Measurements from ENCODE around the gene C4orf17.
"Not testable (repeated sequence)": the region's sequence is repeated elsewhere in the genome, so short reads cannot be mapped to it uniquely, and the experiment has no call there.

Gene C4orf17

GRCh38 chr4:99510721-99511120 is at the start of gene C4orf17:
TSS of gene C4orf17 (plus strand) at chr4:99511021. CDS start at chr4:99513082, 2,061 bp downstream.
- FAIRE-seq (no peak), DNase-seq (ENCODE audit: insufficient read length, low spot score) (no peak)

- FAIRE-seq (no peak), DNase-seq (ENCODE audit: insufficient read length, low spot score) (no peak)
Observed at GRCh38 chr4:99461623-99462401, 49.0 kb upstream of the C4orf17 start.

- FAIRE-seq: peak; percentile 95
- DNase-seq (ENCODE audit: insufficient read length, low spot score): peak; percentile 36
Observed at GRCh38 chr4:99462875-99463464, 47.9 kb upstream of the C4orf17 start.

- FAIRE-seq: no peak
- no peak for DNase-seq (ENCODE audit: insufficient read length, low spot score)
Observed at GRCh38 chr4:99463566-99463965, 47.3 kb upstream of the C4orf17 start.

- FAIRE-seq: no peak
- DNase-seq (ENCODE audit: insufficient read length, low spot score): no peak
Observed at GRCh38 chr4:99467887-99468286, 42.9 kb upstream of the C4orf17 start.

GRCh38 chr4:99468889-99469288 is 41.9 kb upstream of the C4orf17 start:
- DNase-seq (ENCODE audit: insufficient read length, low spot score) (no peak), FAIRE-seq (no peak)

- FAIRE-seq: no peak
- no peak for DNase-seq (ENCODE audit: insufficient read length, low spot score)
Observed at GRCh38 chr4:99471349-99471748, 39.5 kb upstream of the C4orf17 start.

- FAIRE-seq: no peak
- DNase-seq (ENCODE audit: insufficient read length, low spot score): no peak
Observed at GRCh38 chr4:99471896-99472295, 38.9 kb upstream of the C4orf17 start.

- no peak for DNase-seq (ENCODE audit: insufficient read length, low spot score)
- FAIRE-seq: no peak
Observed at GRCh38 chr4:99473131-99473530, 37.7 kb upstream of the C4orf17 start.

- FAIRE-seq (no peak), DNase-seq (ENCODE audit: insufficient read length, low spot score) (no peak)
Observed at GRCh38 chr4:99483636-99484035, 27.2 kb upstream of the C4orf17 start.

GRCh38 chr4:99485212-99485611 is 25.6 kb upstream of the C4orf17 start:
- FAIRE-seq: no peak
- DNase-seq (ENCODE audit: insufficient read length, low spot score): no peak

GRCh38 chr4:99486648-99487047 is 24.2 kb upstream of the C4orf17 start:
- not testable (repeated sequence) for DNase-seq (ENCODE audit: insufficient read length, low spot score); FAIRE-seq

GRCh38 chr4:99490286-99490685 is 20.5 kb upstream of the C4orf17 start:
- DNase-seq (ENCODE audit: insufficient read length, low spot score) (no peak), FAIRE-seq (no peak)

- DNase-seq (ENCODE audit: insufficient read length, low spot score): no peak
- no peak for FAIRE-seq
Observed at GRCh38 chr4:99504804-99505502, 5.9 kb upstream of the C4orf17 start.

- no peak for FAIRE-seq
Observed at GRCh38 chr4:99506781-99507180, 4.0 kb upstream of the C4orf17 start.

GRCh38 chr4:99507349-99507748 is 3.5 kb upstream of the C4orf17 start:
- no peak for DNase-seq (ENCODE audit: insufficient read length, low spot score)
- no peak for FAIRE-seq

More at GRCh38 chr4:99506781-99507180, 4.0 kb upstream of the C4orf17 start:
- DNase-seq (ENCODE audit: insufficient read length, low spot score): no peak

- FAIRE-seq (no peak), DNase-seq (ENCODE audit: insufficient read length, low spot score) (no peak)
Observed at GRCh38 chr4:99507762-99508161, 3.1 kb upstream of the C4orf17 start.

- DNase-seq (ENCODE audit: insufficient read length, low spot score) (no peak), FAIRE-seq (no peak)
Observed at GRCh38 chr4:99518601-99519295, 7.9 kb downstream of the C4orf17 start.

GRCh38 chr4:99529228-99529627 is 18.4 kb downstream of the C4orf17 start:
- FAIRE-seq (no peak), DNase-seq (ENCODE audit: insufficient read length, low spot score) (no peak)

GRCh38 chr4:99529956-99530355 is 19.1 kb downstream of the C4orf17 start:
- FAIRE-seq (no peak), DNase-seq (ENCODE audit: insufficient read length, low spot score) (no peak)

- not testable (repeated sequence) for FAIRE-seq; DNase-seq (ENCODE audit: insufficient read length, low spot score)
Observed at GRCh38 chr4:99534699-99535098, 23.9 kb downstream of the C4orf17 start.
